GM12878 (cell line): Measurements from ENCODE around the gene ANO7. TPM values are rescaled to one million over a fixed set of nuclear protein-coding genes. Genes with fewer than 3 reads are reported as not detected.

Source experiments
- ATAC-seq: fragments of 200-7000 bp; cut with Tn5 transposase; 3 replicates; pipeline ENCODE4 v1.9.1; 2020; ENCODE audit warnings: mild to moderate bottlenecking, moderate library complexity
- BruUV-seq: library from RNA; stranded (reverse); fragments of 400-500 nt; replicated peaks from 2 replicates; lab custom pipeline; 2021; lab: Mats Ljungman, UMichigan
- CTCF ChIA-PET: fragments of 300-600 bp; sonication (Branson Sonifier 250); formaldehyde crosslinking; extraction: SDS; loops from one replicate; lab custom pipeline; 2021; ENCODE audit warnings: inconsistent platforms; lab: Yijun Ruan, JAX
- POLR2A ChIA-PET: fragments of 350-600 bp; formaldehyde crosslinking; extraction: SDS; loops from one replicate; lab custom pipeline; 2021; ENCODE audit warnings: inconsistent platforms; lab: Charles Lee
- RAD21 ChIA-PET: fragments of 300-600 bp; sonication (Branson Sonifier 250); formaldehyde crosslinking; loops from one replicate; lab custom pipeline; 2023; ENCODE audit warnings: antibody characterized with exemption; ENCODE audit not compliant: unreplicated experiment; lab: Charles Lee
- SMC1A ChIA-PET: fragments of 300-600 bp; sonication (Branson Sonifier 250); formaldehyde crosslinking; loops from one replicate; lab custom pipeline; 2023; ENCODE audit not compliant: unreplicated experiment, uncharacterized antibody; lab: Charles Lee
- DNase-seq: peaks from one replicate; pipeline ENCODE4 v3.0.0-alpha.2; 2011; ENCODE audit warnings: low read depth, low spot score
- FAIRE-seq: peaks from 3 replicates; lab custom pipeline; 2011; peaks lifted over from hg19 to GRCh38; lab: Jason Lieb, UNC
- H2AFZ ChIP-seq: 2 replicates; pipeline ENCODE4 v1.6.0; 2011; ENCODE audit warnings: low read depth, low read length, control low read depth; ENCODE audit not compliant: control insufficient read depth
- H3K27ac ChIP-seq: 2 replicates; pipeline ENCODE4 v1.5.1; 2011; ENCODE audit warnings: control low read depth; ENCODE audit not compliant: control insufficient read depth, insufficient read depth
- H3K27me3 ChIP-seq, 2 experiments: replicated peaks in 1 of 2; 2 replicates each; pipeline versions ENCODE4 v1.6.0 to v1.6.1; 2011; ENCODE audit warnings: low read length in 1 of 2; ENCODE audit not compliant: control insufficient read depth in 2 of 2, insufficient read depth in 2 of 2
- H3K36me3 ChIP-seq, 2 experiments: 2 replicates each; pipeline ENCODE4 v1.5.1; 2011; ENCODE audit warnings: low read length in 1 of 2; ENCODE audit not compliant: control insufficient read depth in 2 of 2, insufficient read depth in 2 of 2
- H3K4me1 ChIP-seq: 2 replicates; pipeline ENCODE4 v1.6.1; 2011; ENCODE audit warnings: mild to moderate bottlenecking, low read length, moderate library complexity, mixed read lengths; ENCODE audit not compliant: control insufficient read depth, insufficient read depth
- H3K4me2 ChIP-seq: 2 replicates; pipeline ENCODE4 v1.6.0; 2011; ENCODE audit warnings: control low read depth; ENCODE audit not compliant: control insufficient read depth, insufficient read depth
- H3K4me3 ChIP-seq: fragments of 200-600 bp; sonication (generic); 2 replicates; pipeline ENCODE4 v1.5.1; 2016
- H3K79me2 ChIP-seq: 2 replicates; pipeline ENCODE4 v1.6.0; 2011; ENCODE audit warnings: low read length; ENCODE audit not compliant: control insufficient read depth, insufficient read depth
- H3K9ac ChIP-seq: 2 replicates; pipeline ENCODE4 v1.8.0; 2011; ENCODE audit warnings: low read length, control low read depth, mixed read lengths; ENCODE audit not compliant: control insufficient read depth, insufficient read depth
- H3K9me3 ChIP-seq: replicated peaks from 3 replicates; pipeline ENCODE4 v1.5.1; 2011; ENCODE audit warnings: mild to moderate bottlenecking, low read length; ENCODE audit not compliant: control insufficient read depth, insufficient read depth
- H4K20me1 ChIP-seq: 2 replicates; pipeline ENCODE4 v1.6.0; 2011; ENCODE audit not compliant: control insufficient read depth, insufficient read depth
- ASH2L ChIP-seq: fragments of 300-600, 200-600 bp; sonication (generic); IDR thresholded peaks from 2 replicates; pipeline ENCODE4 v1.6.1; 2017; ENCODE audit warnings: low read depth, mild to moderate bottlenecking, borderline replicate concordance
- CBX3 ChIP-seq: fragments of 200-600 bp; sonication (generic); IDR thresholded peaks from 2 replicates; pipeline ENCODE4 v1.6.1; 2016; ENCODE audit warnings: low read depth, borderline replicate concordance
- EP300 ChIP-seq, 2 experiments: fragments of 150-350 bp in 1 of 2; IDR thresholded peaks; 2 replicates each; pipeline ENCODE4 v1.6.1; 2011 to 2012; ENCODE audit warnings: low read depth in 2 of 2, low read length in 2 of 2, borderline replicate concordance in 1 of 2, improper control_type of control experiment in 1 of 2, inconsistent platforms in 1 of 2; ENCODE audit not compliant: control insufficient read depth in 1 of 2
- ETV6 ChIP-seq, 2 experiments: fragments of 450-650 bp in 1 of 2; IDR thresholded peaks in 1 of 2; conservative IDR thresholded peaks in 1 of 2; 2 replicates each; pipeline ENCODE4 v1.6.1; 2014; ENCODE audit warnings: antibody characterized with exemption in 1 of 2, borderline replicate concordance in 1 of 2, low read depth in 1 of 2, mild to moderate bottlenecking in 1 of 2, moderate library complexity in 1 of 2
- NFYB ChIP-seq: IDR thresholded peaks from 2 replicates; pipeline ENCODE4 v1.6.1; 2011; ENCODE audit warnings: low read depth, mild to moderate bottlenecking, low read length, improper control_type of control experiment, moderate library complexity; ENCODE audit not compliant: insufficient read depth
- POLR2A ChIP-seq: IDR thresholded peaks from 2 replicates; pipeline ENCODE4 v1.6.1; 2011; ENCODE audit warnings: low read depth, mild to moderate bottlenecking, low read length
- POLR2AphosphoS5 ChIP-seq: IDR thresholded peaks from 2 replicates; pipeline ENCODE4 v1.6.1; 2011; ENCODE audit warnings: mild to moderate bottlenecking, low read length, inconsistent platforms
- PRDM15 ChIP-seq: fragments of 450-650 bp; formaldehyde crosslinking; IDR thresholded peaks from 2 replicates; pipeline ENCODE4 v1.4.0; 2020; ENCODE audit warnings: mild to moderate bottlenecking, moderate library complexity
- SREBF1 ChIP-seq: IDR thresholded peaks from 2 replicates; pipeline ENCODE4 v1.6.1; 2012; ENCODE audit warnings: mild to moderate bottlenecking, low read length
- SUZ12 ChIP-seq: fragments of 200-600 bp; sonication (generic); IDR thresholded peaks from one replicate; pipeline ENCODE4 v1.6.1; 2018; ENCODE audit warnings: antibody characterized with exemption, mild to moderate bottlenecking; ENCODE audit not compliant: unreplicated experiment
- TCF12 ChIP-seq: IDR thresholded peaks from 2 replicates; pipeline ENCODE4 v1.6.1; 2011; ENCODE audit warnings: low read depth, mild to moderate bottlenecking, low read length
- TCF3 ChIP-seq: IDR thresholded peaks from 2 replicates; pipeline ENCODE4 v1.6.1; 2012; ENCODE audit warnings: low read depth, mild to moderate bottlenecking, low read length, borderline replicate concordance; ENCODE audit not compliant: insufficient read depth
- ZZZ3 ChIP-seq: IDR thresholded peaks from 2 replicates; pipeline ENCODE4 v1.6.1; 2011; ENCODE audit warnings: low read depth; ENCODE audit not compliant: control insufficient read depth, insufficient read length
- WGBS: methylation state at CpG from one replicate; pipeline ENCODE4 v1.1.6; 2016; ENCODE audit warnings: low lambda C conversion rate; ENCODE audit not compliant: insufficient replicate concordance, insufficient coverage; ENCODE audit errors: missing lambda C conversion rate; 5-methylcytosine and 5-hydroxymethylcytosine counted together
- in situ Hi-C: fragments of 300-500 bp; cut with MboI; formaldehyde crosslinking; loops from 9 replicates; pipeline ENCODE4 v1.14.3; 2018; ENCODE audit warnings: mixed read lengths
- intact Hi-C: fragments of 100-400 bp; cut with micrococcal nuclease; formaldehyde crosslinking; loops from one replicate; pipeline ENCODE4 v1.14.2; 2022; ENCODE audit not compliant: unreplicated experiment
- polyA plus RNA-seq, 11 experiments: library from polyadenylated mRNA; depleted of rRNA in 4 of 11; unstranded in 6 of 11; stranded (reverse) in 5 of 11; fragments of >200 nt; fragmentation: Nextera tagmentation in 4 of 11; fragmentation: Illumina TruSeq in 1 of 11; extraction: Ambion mirVana in 4 of 11; extraction: Trizol in 1 of 11; gene quantifications; 1 replicate in 1 of 11; 2 replicates in 10 of 11; pipeline versions ENCODE4 v1.2.1 to v1.2.3, GENCODE V29; 2011 to 2016; ENCODE audit warnings: inconsistent platforms in 2 of 11, missing spikeins in 2 of 11, low read depth in 1 of 11
- total RNA-seq, 4 experiments: library from RNA; depleted of rRNA in 3 of 4; stranded (reverse); fragments of >200 nt in 3 of 4; fragmentation: Illumina TruSeq in 1 of 4; extraction: Trizol in 1 of 4; gene quantifications; 2 replicates each; pipeline versions ENCODE4 v1.2.1 to v1.2.3, GENCODE V29; 2013 to 2021

The ANO7 gene
- total and polyA plus RNA-seq, 10 of the 15 experiments (the other 5 are each of a cell fraction or from before 2014, with no cell fraction given): 0.08 to 1.4 (median 0.44) TPM

- H3K9me3 ChIP-seq: no peaks in the 10 kb centered on the region
- no peak for DNase-seq
- intact Hi-C loops (no loop called here), in situ Hi-C loops (no loop called here)
- H4K20me1 ChIP-seq: no peaks in the 10 kb centered on the region
- no peak for ATAC-seq
- H3K4me3 ChIP-seq: no peak overlapping the region
- ChIA-PET POLR2A (no interaction called here), SMC1A (no interaction called here), CTCF (no interaction called here), RAD21 (no interaction called here)
- no TSS peak for BruUV-seq
- no peak for TF ChIP-seq ASH2L
- no peak for TF ChIP-seq ZZZ3
- TF ChIP-seq NFYB: no peak
- no peak for TF ChIP-seq CBX3
- TF ChIP-seq POLR2A: no peak
- no peak for TF ChIP-seq ETV6 (conservative IDR thresholded peaks at IDR 0.05 in 1 of 2, IDR thresholded peaks at IDR 0.05 in 1 of 2; ENCODE audit: borderline replicate concordance in 1 of 2, low read depth in 1 of 2)
- no peak for TF ChIP-seq SREBF1
- TF ChIP-seq TCF3: no peak
- 84% methylated on average over 4 of the region's 4 CpGs for WGBS
- H3K79me2 ChIP-seq: no peaks in the 10 kb centered on the region
- peaks cover 1 to 6% of the 10 kb centered on the region in 2 experiments; a peak in 3 of 4 replicates for H3K36me3 ChIP-seq
- H3K4me2 ChIP-seq: no peak overlapping the region
- no peak overlapping the region for H3K9ac ChIP-seq
- H2AFZ ChIP-seq: no peak overlapping the region
- no peaks in the 10 kb centered on the region for H3K27me3 ChIP-seq
- no peaks in the 10 kb centered on the region for H3K4me1 ChIP-seq
- no peak overlapping the region for H3K27ac ChIP-seq
- FAIRE-seq: no peak
Measured at GRCh38 chr2:241178961-241179360, 9.5 kb upstream of the ANO7 start.

GRCh38 chr2:241179899-241180298, 8.6 kb upstream of the ANO7 start:
- Histone ChIP-seq H2AFZ (no peak overlapping the region), H3K4me2 (no peak overlapping the region), H3K9me3 (no peaks in the 10 kb centered on the region), H3K9ac (no peak overlapping the region), H3K79me2 (no peaks in the 10 kb centered on the region), H3K27ac (no peak overlapping the region), H3K27me3 (no peaks in the 10 kb centered on the region), H3K4me1 (no peaks in the 10 kb centered on the region), H4K20me1 (no peaks in the 10 kb centered on the region), H3K36me3 (peaks cover 1 to 6% of the 10 kb centered on the region in 2 experiments; a peak in 3 of 4 replicates), H3K4me3 (no peak overlapping the region)
- FAIRE-seq (no peak), ATAC-seq (no peak), DNase-seq (no peak)
- SMC1A ChIA-PET: no interaction called here
- CTCF ChIA-PET: interaction anchor here (1.3 kb wide), 1 partner anchor 101 kb away, joined by 4 read pairs; no protein-coding TSS in a partner anchor
- WGBS: 0% methylated on average over 4 of the region's 4 CpGs
- RAD21 ChIA-PET: no interaction called here
- BruUV-seq: no TSS peak
- in situ Hi-C loops: no loop called here
- POLR2A ChIA-PET: interaction anchor here (0.6 to 0.7 kb wide), 2 partner anchors 136 to 358 kb away, joined by 4 to 5 read pairs; no protein-coding TSS in a partner anchor
- intact Hi-C loops: no loop called here
- TF ChIP-seq EP300 (IDR thresholded peaks at IDR 0.05; ENCODE audit: borderline replicate concordance in 1 of 2, control insufficient read depth in 1 of 2, low read depth in 2 of 2, low read length in 2 of 2): peak in 1 of 2 experiments; percentile 14; a peak in 1 of 4 replicates
- 0 out of 2 replicates have a peak, but pooled peaks have one; percentile 41 for TF ChIP-seq TCF12
- no peak for TF ChIP-seq SUZ12
- TF ChIP-seq PRDM15 (CRISPR knock-in tag): no peak
- TF ChIP-seq POLR2AphosphoS5: no peak
